Measurements from ENCODE around the gene DBP.

DBP gene

GRCh38 chr19:48676487-48676886, 39.3 kb upstream of the DBP start:
- WGBS, 2 experiments: 95 to 97% methylated on average over 17 of the region's 17 CpGs
- Histone ChIP-seq H3K4me1 (ENCODE audit: control insufficient read depth, insufficient read depth, low read length) (peaks cover 24% of the 10 kb centered on the region), H3K4me3 (ENCODE audit: insufficient read depth, low read depth, low read length) (no peak overlapping the region), H3K36me3 (ENCODE audit: control insufficient read depth, insufficient read depth, low read length) (no peaks in the 10 kb centered on the region), H3K9me3 (ENCODE audit: control insufficient read depth, low read length) (no peaks in the 10 kb centered on the region), H3K27ac (ENCODE audit: insufficient read depth, low read depth, low read length, poor library complexity, severe bottlenecking) (no peak overlapping the region), H3K27me3 (ENCODE audit: control insufficient read depth, insufficient read depth, low read length, poor library complexity, severe bottlenecking) (peaks cover 4% of the 10 kb centered on the region)

GRCh38 chr19:48674921-48675824, 38.0 kb upstream of the DBP start:
- Histone ChIP-seq H3K9me3 (ENCODE audit: control insufficient read depth, low read length) (no peaks in the 10 kb centered on the region), H3K27ac (ENCODE audit: insufficient read depth, low read depth, low read length, poor library complexity, severe bottlenecking) (no peak overlapping the region), H3K4me3 (ENCODE audit: insufficient read depth, low read depth, low read length) (no peak overlapping the region), H3K27me3 (ENCODE audit: control insufficient read depth, insufficient read depth, low read length, poor library complexity, severe bottlenecking) (peaks cover 4% of the 10 kb centered on the region), H3K36me3 (ENCODE audit: control insufficient read depth, insufficient read depth, low read length) (no peaks in the 10 kb centered on the region), H3K4me1 (ENCODE audit: control insufficient read depth, insufficient read depth, low read length) (peaks cover 29% of the 10 kb centered on the region)
- 43 to 44% methylated on average over 28 of the region's 28 CpGs for WGBS, 2 experiments

GRCh38 chr19:48674216-48674809, 37.1 kb upstream of the DBP start:
- H3K9me3 ChIP-seq (ENCODE audit: control insufficient read depth, low read length): no peaks in the 10 kb centered on the region
- H3K4me1 ChIP-seq (ENCODE audit: control insufficient read depth, insufficient read depth, low read length): peaks cover 29% of the 10 kb centered on the region
- 46 to 47% methylated on average over 19 of the region's 19 CpGs for WGBS, 2 experiments
- no peak overlapping the region for H3K27ac ChIP-seq (ENCODE audit: insufficient read depth, low read depth, low read length, poor library complexity, severe bottlenecking)
- no peak overlapping the region for H3K4me3 ChIP-seq (ENCODE audit: insufficient read depth, low read depth, low read length)
- H3K36me3 ChIP-seq (ENCODE audit: control insufficient read depth, insufficient read depth, low read length): no peaks in the 10 kb centered on the region
- peaks cover 4% of the 10 kb centered on the region for H3K27me3 ChIP-seq (ENCODE audit: control insufficient read depth, insufficient read depth, low read length, poor library complexity, severe bottlenecking)

GRCh38 chr19:48673436-48674100, 36.4 kb upstream of the DBP start:
- WGBS, 2 experiments: 62 to 65% methylated on average over 25 of the region's 25 CpGs
- Histone ChIP-seq H3K36me3 (ENCODE audit: control insufficient read depth, insufficient read depth, low read length) (no peaks in the 10 kb centered on the region), H3K9me3 (ENCODE audit: control insufficient read depth, low read length) (no peaks in the 10 kb centered on the region)

GRCh38 chr19:48672994-48673393, 35.8 kb upstream of the DBP start, which contains the start of gene NTN5:
TSS of gene NTN5 (minus strand) at chr19:48673017. CDS start at chr19:48670986, 2,031 bp downstream.
- Histone ChIP-seq H3K27me3 (ENCODE audit: control insufficient read depth, insufficient read depth, low read length, poor library complexity, severe bottlenecking) (peaks cover 4% of the 10 kb centered on the region), H3K9me3 (ENCODE audit: control insufficient read depth, low read length) (no peaks in the 10 kb centered on the region), H3K36me3 (ENCODE audit: control insufficient read depth, insufficient read depth, low read length) (no peaks in the 10 kb centered on the region), H3K4me3 (ENCODE audit: insufficient read depth, low read depth, low read length) (no peak within 1 kb of the TSS), H3K4me1 (ENCODE audit: control insufficient read depth, insufficient read depth, low read length) (peaks cover 29% of the 10 kb centered on the region), H3K27ac (ENCODE audit: insufficient read depth, low read depth, low read length, poor library complexity, severe bottlenecking) (no peak within 1 kb of the TSS)
- WGBS, 2 experiments: 69 to 71% methylated on average over 25 of the region's 25 CpGs

More at GRCh38 chr19:48673436-48674100, 36.4 kb upstream of the DBP start:
- peaks cover 4% of the 10 kb centered on the region for H3K27me3 ChIP-seq (ENCODE audit: control insufficient read depth, insufficient read depth, low read length, poor library complexity, severe bottlenecking)
- H3K27ac ChIP-seq (ENCODE audit: insufficient read depth, low read depth, low read length, poor library complexity, severe bottlenecking): no peak overlapping the region
- H3K4me1 ChIP-seq (ENCODE audit: control insufficient read depth, insufficient read depth, low read length): peaks cover 29% of the 10 kb centered on the region
- no peak overlapping the region for H3K4me3 ChIP-seq (ENCODE audit: insufficient read depth, low read depth, low read length)

GRCh38 chr19:48671446-48671995, 34.3 kb upstream of the DBP start:
- Histone ChIP-seq H3K4me3 (ENCODE audit: insufficient read depth, low read depth, low read length) (no peak overlapping the region), H3K4me1 (ENCODE audit: control insufficient read depth, insufficient read depth, low read length) (peaks cover 29% of the 10 kb centered on the region), H3K9me3 (ENCODE audit: control insufficient read depth, low read length) (no peaks in the 10 kb centered on the region), H3K27ac (ENCODE audit: insufficient read depth, low read depth, low read length, poor library complexity, severe bottlenecking) (no peak overlapping the region), H3K36me3 (ENCODE audit: control insufficient read depth, insufficient read depth, low read length) (no peaks in the 10 kb centered on the region), H3K27me3 (ENCODE audit: control insufficient read depth, insufficient read depth, low read length, poor library complexity, severe bottlenecking) (peaks cover 4% of the 10 kb centered on the region)
- 72 to 77% methylated on average over 8 of the region's 10 CpGs for WGBS, 2 experiments

- H3K9me3 ChIP-seq (ENCODE audit: control insufficient read depth, low read length): no peaks in the 10 kb centered on the region
- H3K4me1 ChIP-seq (ENCODE audit: control insufficient read depth, insufficient read depth, low read length): peaks cover 29% of the 10 kb centered on the region
- 85 to 86% methylated on average over 21 of the region's 21 CpGs for WGBS, 2 experiments
- no peak overlapping the region for H3K4me3 ChIP-seq (ENCODE audit: insufficient read depth, low read depth, low read length)
- peaks cover 4% of the 10 kb centered on the region for H3K27me3 ChIP-seq (ENCODE audit: control insufficient read depth, insufficient read depth, low read length, poor library complexity, severe bottlenecking)
- no peaks in the 10 kb centered on the region for H3K36me3 ChIP-seq (ENCODE audit: control insufficient read depth, insufficient read depth, low read length)
- no peak overlapping the region for H3K27ac ChIP-seq (ENCODE audit: insufficient read depth, low read depth, low read length, poor library complexity, severe bottlenecking)
Measured at GRCh38 chr19:48670699-48671445, 33.7 kb upstream of the DBP start.

- 95 to 96% methylated on average over 26 of the region's 26 CpGs for WGBS, 2 experiments
- no peaks in the 10 kb centered on the region for H3K36me3 ChIP-seq (ENCODE audit: control insufficient read depth, insufficient read depth, low read length)
- no peak overlapping the region for H3K27ac ChIP-seq (ENCODE audit: insufficient read depth, low read depth, low read length, poor library complexity, severe bottlenecking)
- no peak overlapping the region for H3K4me3 ChIP-seq (ENCODE audit: insufficient read depth, low read depth, low read length)
- peaks cover 29% of the 10 kb centered on the region for H3K4me1 ChIP-seq (ENCODE audit: control insufficient read depth, insufficient read depth, low read length)
- H3K27me3 ChIP-seq (ENCODE audit: control insufficient read depth, insufficient read depth, low read length, poor library complexity, severe bottlenecking): peaks cover 4% of the 10 kb centered on the region
- no peaks in the 10 kb centered on the region for H3K9me3 ChIP-seq (ENCODE audit: control insufficient read depth, low read length)
Measured at GRCh38 chr19:48669903-48670668, 32.9 kb upstream of the DBP start.

- H3K27ac ChIP-seq (ENCODE audit: insufficient read depth, low read depth, low read length, poor library complexity, severe bottlenecking): no peak overlapping the region
- H3K9me3 ChIP-seq (ENCODE audit: control insufficient read depth, low read length): no peaks in the 10 kb centered on the region
- no peak overlapping the region for H3K4me3 ChIP-seq (ENCODE audit: insufficient read depth, low read depth, low read length)
- peaks cover 3% of the 10 kb centered on the region for H3K27me3 ChIP-seq (ENCODE audit: control insufficient read depth, insufficient read depth, low read length, poor library complexity, severe bottlenecking)
- WGBS, 2 experiments: 85 to 90% methylated on average over 2 of the region's 2 CpGs
- H3K36me3 ChIP-seq (ENCODE audit: control insufficient read depth, insufficient read depth, low read length): no peaks in the 10 kb centered on the region
- peaks cover 17% of the 10 kb centered on the region for H3K4me1 ChIP-seq (ENCODE audit: control insufficient read depth, insufficient read depth, low read length)
Measured at GRCh38 chr19:48668761-48669160, 31.6 kb upstream of the DBP start.
